GM23338 (cell line): ENCODE measurements around the gene IZUMO3. TPM values are rescaled to one million over a fixed set of nuclear protein-coding genes. Genes with fewer than 3 reads are reported as not detected.

ENCODE experiments used
- ATAC-seq: fragments of 200-7000 bp; cut with Tn5 transposase; 3 replicates; pipeline ENCODE4 v1.9.1; 2020
- DNase-seq: peaks from one replicate; pipeline ENCODE4 v3.0.0-alpha.2; 2015; ENCODE audit warnings: low spot score
- H2AFZ ChIP-seq: fragments of 200-600 bp; sonication (generic); 2 replicates; pipeline ENCODE4 v1.8.0; 2016; ENCODE audit warnings: antibody characterized with exemption, mild to moderate bottlenecking, moderate library complexity
- H3F3A ChIP-seq: fragments of 200-600 bp; sonication (generic); replicated peaks from 2 replicates; pipeline ENCODE4 v1.8.0; 2017; ENCODE audit warnings: antibody characterized with exemption, mixed run types, low read depth
- H3K27ac ChIP-seq: fragments of 200-600 bp; sonication (generic); 2 replicates; pipeline ENCODE4 v1.6.1; 2016; ENCODE audit warnings: low read depth
- H3K27me3 ChIP-seq: fragments of 200-600 bp; sonication (generic); 2 replicates; pipeline ENCODE4 v1.8.0; 2016; ENCODE audit warnings: mild to moderate bottlenecking, mixed run types, moderate library complexity; ENCODE audit not compliant: insufficient read depth
- H3K36me3 ChIP-seq: fragments of 200-600 bp; sonication (generic); 2 replicates; pipeline ENCODE4 v1.8.0; 2016; ENCODE audit warnings: mild to moderate bottlenecking; ENCODE audit not compliant: insufficient read depth
- H3K4me1 ChIP-seq: fragments of 200-600 bp; sonication (generic); 2 replicates; pipeline ENCODE4 v1.8.0; 2016; ENCODE audit warnings: mild to moderate bottlenecking, moderate library complexity; ENCODE audit not compliant: insufficient read depth
- H3K4me2 ChIP-seq: fragments of 200-600 bp; sonication (generic); 2 replicates; pipeline ENCODE4 v1.7.1; 2017; ENCODE audit warnings: mixed run types
- H3K4me3 ChIP-seq: fragments of 200-600 bp; sonication (generic); 2 replicates; pipeline ENCODE4 v1.6.1; 2016; ENCODE audit warnings: mixed run types
- H3K79me2 ChIP-seq: fragments of 200-600 bp; sonication (generic); replicated peaks from 2 replicates; pipeline ENCODE4 v1.8.0; 2017; ENCODE audit warnings: mild to moderate bottlenecking; ENCODE audit not compliant: insufficient read depth
- H3K9me2 ChIP-seq: fragments of 200-600 bp; sonication (generic); 2 replicates; pipeline ENCODE4 v1.8.0; 2017; ENCODE audit not compliant: insufficient read depth
- H4K20me1 ChIP-seq: fragments of 200-600 bp; sonication (generic); replicated peaks from 2 replicates; pipeline ENCODE4 v1.8.0; 2017; ENCODE audit warnings: mild to moderate bottlenecking; ENCODE audit not compliant: insufficient read depth
- H3K27ac Mint-ChIP-seq: 2 replicates; pipeline ENCODE4 v1.8.0; 2020; ENCODE audit warnings: inconsistent platforms, mild to moderate bottlenecking, moderate library complexity, mixed read lengths
- H3K27me3 Mint-ChIP-seq: 3 replicates; pipeline ENCODE4 v1.8.0; 2022; ENCODE audit warnings: low read depth, mild to moderate bottlenecking, moderate library complexity, mixed read lengths, inconsistent platforms; ENCODE audit not compliant: insufficient read depth, poor library complexity
- H3K36me3 Mint-ChIP-seq: 3 replicates; pipeline ENCODE4 v1.8.0; 2021; ENCODE audit warnings: low read depth, mild to moderate bottlenecking, inconsistent platforms, moderate library complexity, mixed read lengths
- H3K4me1 Mint-ChIP-seq: 3 replicates; pipeline ENCODE4 v1.8.0; 2020; ENCODE audit warnings: mild to moderate bottlenecking, inconsistent platforms, mixed read lengths
- H3K4me3 Mint-ChIP-seq: 3 replicates; pipeline ENCODE4 v1.8.0; 2021; ENCODE audit warnings: moderate library complexity, mild to moderate bottlenecking, inconsistent platforms, mixed read lengths
- H3K9me3 Mint-ChIP-seq: 3 replicates; pipeline ENCODE4 v1.8.0; 2020; ENCODE audit warnings: moderate library complexity, mild to moderate bottlenecking, inconsistent platforms, mixed read lengths
- EZH2phosphoT487 ChIP-seq: fragments of 200-600 bp; sonication (generic); IDR thresholded peaks from one replicate; pipeline ENCODE4 v1.8.1; 2018; ENCODE audit warnings: antibody characterized with exemption; ENCODE audit not compliant: unreplicated experiment
- JUNB ChIP-seq: IDR thresholded peaks from one replicate; pipeline ENCODE4 v1.6.1; 2016; ENCODE audit warnings: antibody characterized with exemption; ENCODE audit not compliant: unreplicated experiment
- NANOG ChIP-seq: IDR thresholded peaks from 2 replicates; pipeline ENCODE4 v1.6.1; 2016; ENCODE audit warnings: antibody characterized with exemption, borderline replicate concordance
- POLR2AphosphoS5 ChIP-seq: IDR thresholded peaks from 2 replicates; pipeline ENCODE4 v1.6.1; 2016; ENCODE audit warnings: antibody characterized with exemption, low read depth
- STAT1 ChIP-seq: IDR thresholded peaks from one replicate; pipeline ENCODE4 v1.6.1; 2016; ENCODE audit warnings: antibody characterized with exemption; ENCODE audit not compliant: unreplicated experiment
- ZNF114 ChIP-seq: fragments of 250-450 bp; sonication (Bioruptor Pico); IDR thresholded peaks from 2 replicates; pipeline ENCODE4 v1.5.0; 2020; ENCODE audit warnings: mild to moderate bottlenecking, moderate library complexity
- ZNF331 ChIP-seq: fragments of 250-450 bp; sonication (Bioruptor Pico); IDR thresholded peaks from 2 replicates; pipeline ENCODE4 v1.5.0; 2020; ENCODE audit warnings: low read depth, mild to moderate bottlenecking, moderate library complexity
- polyA plus RNA-seq: library from polyadenylated mRNA; unstranded; fragments of >200 nt; fragmentation: Nextera tagmentation; extraction: Ambion mirVana; gene quantifications from 2 replicates; pipeline ENCODE4 v1.2.1, GENCODE V29; 2016
- total RNA-seq: library from RNA; depleted of rRNA; stranded (reverse); fragments of >200 nt; shearing (Covaris generic); gene quantifications from 2 replicates; pipeline ENCODE4 v1.2.3, GENCODE V29; 2014
- TF ChIP-seq, protein P1 (sequence below): IDR thresholded peaks from 2 replicates; pipeline ENCODE4 v1.6.1; 2016; ENCODE audit warnings: antibody characterized with exemption
- TF ChIP-seq, protein P2 (sequence below): IDR thresholded peaks from one replicate; pipeline ENCODE4 v1.6.1; 2018; ENCODE audit warnings: antibody characterized with exemption; ENCODE audit not compliant: unreplicated experiment

IZUMO3 gene
- total and polyA plus RNA-seq, 2 experiments from 2014 or later, result not detected

DNA sequence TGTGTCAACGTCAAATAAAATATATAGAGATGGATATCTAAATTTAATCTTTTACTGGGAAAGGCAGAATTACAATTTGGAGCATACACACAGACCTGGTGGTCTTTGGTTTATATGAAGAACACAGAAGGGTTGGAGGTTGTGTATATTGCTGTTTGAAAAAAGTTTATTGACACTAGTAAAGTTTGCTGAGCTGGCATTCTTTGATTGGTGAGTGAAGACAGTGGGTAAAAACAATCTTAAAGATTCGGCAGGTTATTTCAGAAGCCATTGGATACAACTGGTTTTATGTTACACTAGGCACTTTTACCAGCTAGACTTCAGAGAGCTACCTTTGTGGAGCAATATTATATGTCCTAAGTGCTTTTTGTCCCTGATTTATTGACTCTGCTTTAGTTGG is 27.2 kb downstream of the IZUMO3 start:
- Histone ChIP-seq H3K27ac (no peak overlapping the region), H3K9me2 (no peaks in the 10 kb centered on the region), H3K4me2 (no peak overlapping the region), H4K20me1 (no peaks in the 10 kb centered on the region), H3F3A (no peaks in the 10 kb centered on the region), H3K36me3 (no peaks in the 10 kb centered on the region), H2AFZ (no peak overlapping the region), H3K79me2 (no peaks in the 10 kb centered on the region), H3K4me3 (no peak overlapping the region), H3K27me3 (no peaks in the 10 kb centered on the region), H3K4me1 (peaks cover 3% of the 10 kb centered on the region; the same call in 1 of the 2 replicates)
- Mint-ChIP-seq H3K4me1 (peaks cover 4% of the 10 kb centered on the region; the same call in 2 of the 3 replicates), H3K4me3 (no peak overlapping the region), H3K36me3 (no peaks in the 10 kb centered on the region), H3K27ac (no peak overlapping the region), H3K9me3 (no peaks in the 10 kb centered on the region), H3K27me3 (no peaks in the 10 kb centered on the region)
- DNase-seq (no peak), ATAC-seq (no peak)
- TF ChIP-seq NANOG (no peak), EZH2phosphoT487 (no peak), ZNF331 (no peak), POLR2AphosphoS5 (no peak), ZNF114 (CRISPR knock-in tag) (no peak)
- TF ChIP-seq, protein P1, sequence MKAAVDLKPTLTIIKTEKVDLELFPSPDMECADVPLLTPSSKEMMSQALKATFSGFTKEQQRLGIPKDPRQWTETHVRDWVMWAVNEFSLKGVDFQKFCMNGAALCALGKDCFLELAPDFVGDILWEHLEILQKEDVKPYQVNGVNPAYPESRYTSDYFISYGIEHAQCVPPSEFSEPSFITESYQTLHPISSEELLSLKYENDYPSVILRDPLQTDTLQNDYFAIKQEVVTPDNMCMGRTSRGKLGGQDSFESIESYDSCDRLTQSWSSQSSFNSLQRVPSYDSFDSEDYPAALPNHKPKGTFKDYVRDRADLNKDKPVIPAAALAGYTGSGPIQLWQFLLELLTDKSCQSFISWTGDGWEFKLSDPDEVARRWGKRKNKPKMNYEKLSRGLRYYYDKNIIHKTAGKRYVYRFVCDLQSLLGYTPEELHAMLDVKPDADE, result no peak

DNA sequence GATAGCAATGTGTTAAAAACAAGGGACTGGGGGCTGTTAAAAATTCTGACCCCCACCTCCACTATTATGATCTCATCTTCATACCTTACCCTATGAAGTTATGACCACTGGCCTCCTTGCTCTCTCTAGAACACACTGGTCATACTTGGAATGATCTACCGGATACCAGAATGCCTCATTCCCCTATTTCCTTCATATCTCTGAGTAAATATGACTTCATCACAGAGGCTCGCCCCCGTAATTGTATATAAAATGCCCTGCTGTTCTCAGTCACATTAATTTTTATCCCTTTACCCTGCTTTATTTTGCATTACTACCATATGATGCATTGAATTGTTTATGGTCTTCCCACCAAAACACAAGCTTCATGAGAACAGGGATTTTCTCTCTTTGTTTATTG is 29.2 kb downstream of the IZUMO3 start:
- no peaks in the 10 kb centered on the region for H3K79me2 ChIP-seq
- H2AFZ ChIP-seq, result no peak overlapping the region
- TF ChIP-seq, protein P2, sequence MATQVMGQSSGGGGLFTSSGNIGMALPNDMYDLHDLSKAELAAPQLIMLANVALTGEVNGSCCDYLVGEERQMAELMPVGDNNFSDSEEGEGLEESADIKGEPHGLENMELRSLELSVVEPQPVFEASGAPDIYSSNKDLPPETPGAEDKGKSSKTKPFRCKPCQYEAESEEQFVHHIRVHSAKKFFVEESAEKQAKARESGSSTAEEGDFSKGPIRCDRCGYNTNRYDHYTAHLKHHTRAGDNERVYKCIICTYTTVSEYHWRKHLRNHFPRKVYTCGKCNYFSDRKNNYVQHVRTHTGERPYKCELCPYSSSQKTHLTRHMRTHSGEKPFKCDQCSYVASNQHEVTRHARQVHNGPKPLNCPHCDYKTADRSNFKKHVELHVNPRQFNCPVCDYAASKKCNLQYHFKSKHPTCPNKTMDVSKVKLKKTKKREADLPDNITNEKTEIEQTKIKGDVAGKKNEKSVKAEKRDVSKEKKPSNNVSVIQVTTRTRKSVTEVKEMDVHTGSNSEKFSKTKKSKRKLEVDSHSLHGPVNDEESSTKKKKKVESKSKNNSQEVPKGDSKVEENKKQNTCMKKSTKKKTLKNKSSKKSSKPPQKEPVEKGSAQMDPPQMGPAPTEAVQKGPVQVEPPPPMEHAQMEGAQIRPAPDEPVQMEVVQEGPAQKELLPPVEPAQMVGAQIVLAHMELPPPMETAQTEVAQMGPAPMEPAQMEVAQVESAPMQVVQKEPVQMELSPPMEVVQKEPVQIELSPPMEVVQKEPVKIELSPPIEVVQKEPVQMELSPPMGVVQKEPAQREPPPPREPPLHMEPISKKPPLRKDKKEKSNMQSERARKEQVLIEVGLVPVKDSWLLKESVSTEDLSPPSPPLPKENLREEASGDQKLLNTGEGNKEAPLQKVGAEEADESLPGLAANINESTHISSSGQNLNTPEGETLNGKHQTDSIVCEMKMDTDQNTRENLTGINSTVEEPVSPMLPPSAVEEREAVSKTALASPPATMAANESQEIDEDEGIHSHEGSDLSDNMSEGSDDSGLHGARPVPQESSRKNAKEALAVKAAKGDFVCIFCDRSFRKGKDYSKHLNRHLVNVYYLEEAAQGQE, result no peak
- TF ChIP-seq STAT1, result no peak
- no peak for TF ChIP-seq JUNB
- TF ChIP-seq NANOG, result no peak
- TF ChIP-seq ZNF114 (CRISPR knock-in tag), result no peak
- H3F3A ChIP-seq, result no peaks in the 10 kb centered on the region
- ATAC-seq (no peak), DNase-seq (no peak)
- H3K27ac ChIP-seq, result no peak overlapping the region
- H3K4me1 ChIP-seq, result no peaks in the 10 kb centered on the region
- no peak overlapping the region for H3K4me2 ChIP-seq
- Mint-ChIP-seq H3K36me3 (peaks cover 10% of the 10 kb centered on the region; the same call in 2 of the 3 replicates), H3K9me3 (peaks cover 12% of the 10 kb centered on the region; the same call in 2 of the 3 replicates), H3K4me3 (no peak overlapping the region), H3K4me1 (no peaks in the 10 kb centered on the region), H3K27me3 (peaks cover 1% of the 10 kb centered on the region), H3K27ac (no peak overlapping the region)
- no peaks in the 10 kb centered on the region for H4K20me1 ChIP-seq
- peaks cover under 1% of the 10 kb centered on the region; the same call in 1 of the 2 replicates for H3K36me3 ChIP-seq
- no peak overlapping the region for H3K4me3 ChIP-seq
- no peaks in the 10 kb centered on the region for H3K9me2 ChIP-seq
- no peaks in the 10 kb centered on the region for H3K27me3 ChIP-seq
